Ovary (tissue), 9 donors: ENCODE data around the gene MSI2. TPM values are rescaled to one million over a fixed set of nuclear protein-coding genes. Genes with fewer than 3 reads are reported as not detected.
A peak's percentile ranks its signal among the peaks of the same experiment; 100 is the strongest.

Experiments used
- DNase-seq, 5 donors: peaks; one replicate each; pipeline ENCODE4 v3.0.0-alpha.2; 2019 to 2020
- H3K27ac ChIP-seq, 2 donors: fragments of 200-600 bp; one replicate each; pipeline versions ENCODE4 v1.5.1 to v1.8.0; 2019 to 2022
- H3K27me3 ChIP-seq: fragments of 200-600 bp; one replicate; pipeline ENCODE4 v1.8.0; 2022
- H3K36me3 ChIP-seq: fragments of 200-600 bp; sonication (generic); one replicate; pipeline ENCODE4 v1.5.1; 2019
- H3K4me1 ChIP-seq: one replicate; pipeline ENCODE4 v1.8.1; 2013; ENCODE audit warnings: mild to moderate bottlenecking, moderate library complexity; ENCODE audit not compliant: insufficient read depth
- H3K4me3 ChIP-seq: fragments of 200-600 bp; sonication (generic); one replicate; pipeline ENCODE4 v1.5.1; 2017
- H3K9me3 ChIP-seq, 2 donors: fragments of 200-600 bp in 1 of 2; sonication (generic) in 1 of 2; one replicate each; pipeline versions ENCODE4 v1.5.1 to v1.8.1; 2013 to 2019; ENCODE audit warnings: mild to moderate bottlenecking in 1 of 2, moderate library complexity in 1 of 2
- EP300 ChIP-seq: sonication (generic); formaldehyde crosslinking; IDR thresholded peaks from one replicate; pipeline ENCODE4 v1.6.1; 2017; ENCODE audit warnings: antibody characterized with exemption
- POLR2A ChIP-seq: fragments of 450-650 bp; IDR thresholded peaks from one replicate; pipeline ENCODE4 v1.6.1; 2017; ENCODE audit warnings: antibody characterized with exemption, mild to moderate bottlenecking, moderate library complexity
- WGBS, 3 donors: extraction: QIAGEN DNeasy Blood & Tissue Kit in 1 of 3; methylation state at CpG; one replicate each; pipeline versions ENCODE4 v1.1.5 to v1.1.7; 2013 to 2017; 5-methylcytosine and 5-hydroxymethylcytosine counted together
- intact Hi-C, 4 donors: fragments of 100-400 bp; cut with DNase I; formaldehyde crosslinking; loops; one replicate each; pipeline versions ENCODE4 v1.11.0 to v1.15.1; 2022 to 2023
- polyA plus RNA-seq, 2 donors: library from polyadenylated mRNA; stranded (reverse); fragments of 200-250 nt in 1 of 2; fragments of 350-450 nt in 1 of 2; fragmentation: Illumina TruSeq in 1 of 2; extraction: RNeasy Lipid Tissue Mini Kit (QIAGEN cat#74804) in 1 of 2; gene quantifications; one replicate each; pipeline ENCODE4 v1.2.3, GENCODE V29; 2013 to 2014
- total RNA-seq, 7 donors: library from RNA; depleted of rRNA in 2 of 7; stranded (reverse); fragments of >200 nt in 2 of 7; fragmentation: NEBNext Ultra II Directional in 3 of 7; extraction: Animal tissue kit (Norgen Biotek cat#: 25700) in 3 of 7; gene quantifications; one replicate each; pipeline versions ENCODE4 v1.1.0 to v1.2.4, GENCODE V29; 2016 to 2023
- TF ChIP-seq, protein P1 (sequence below), 3 donors: fragments of 450-650 bp in 2 of 3; fragments of 200-600 bp in 1 of 3; IDR thresholded peaks; one replicate each; pipeline versions ENCODE4 v1.5.1 to v1.8.0; 2016 to 2022; ENCODE audit warnings: antibody characterized with exemption in 3 of 3, mild to moderate bottlenecking in 1 of 3
- donor health status: DM: no; HTN: no; CAD: no; lungs with moderate emphysema.
- donor health status: DM: no; HTN: no; CAD: no.
- donor health status: Bipolar disorder and iron deficiency.
- donor health status: DM: yes; HTN: yes; CAD: no.
- donor health status: DM: no; HTN: no; CAD: no.
- donor health status: DM: yes; HTN: yes; CAD: no.

The MSI2 gene
- total and polyA plus RNA-seq, 9 donors = 43.1 to 199 (median 120) TPM

DNA sequence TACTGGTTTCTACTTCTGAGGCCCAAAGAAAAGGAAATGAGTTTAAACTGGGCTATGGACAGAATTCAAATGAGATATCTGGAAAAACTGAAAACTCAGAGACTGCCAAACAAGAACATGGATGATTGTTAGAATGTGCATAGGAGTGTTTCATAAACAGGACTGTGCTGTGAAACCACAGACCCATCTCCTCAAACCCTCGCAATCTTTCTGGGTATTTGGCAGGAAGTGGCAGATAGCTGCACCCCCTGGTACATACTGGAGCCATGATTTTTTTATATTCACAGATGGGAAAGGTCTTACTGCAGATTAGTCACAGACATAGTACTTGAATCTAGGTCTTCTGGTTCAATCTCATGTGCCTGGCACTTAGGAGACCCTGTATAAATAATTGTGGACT lies 343.8 kb downstream of the MSI2 start:
- H3K4me3 ChIP-seq = no peak overlapping the region
- H3K27ac ChIP-seq = peak overlapping the region; percentile 5 to 31
- peaks cover 11% of the 10 kb centered on the region for H3K4me1 ChIP-seq
- no peaks in the 10 kb centered on the region for H3K36me3 ChIP-seq
- H3K27me3 ChIP-seq = no peaks in the 10 kb centered on the region
- WGBS, 3 donors = 10 to 28% (median 15%) methylated on average over 1 of the region's 1 CpG
- no peaks in the 10 kb centered on the region for H3K9me3 ChIP-seq
- DNase-seq = no peak
- TF ChIP-seq POLR2A = no peak
- TF ChIP-seq EP300 = no peak
- TF ChIP-seq, protein P1, sequence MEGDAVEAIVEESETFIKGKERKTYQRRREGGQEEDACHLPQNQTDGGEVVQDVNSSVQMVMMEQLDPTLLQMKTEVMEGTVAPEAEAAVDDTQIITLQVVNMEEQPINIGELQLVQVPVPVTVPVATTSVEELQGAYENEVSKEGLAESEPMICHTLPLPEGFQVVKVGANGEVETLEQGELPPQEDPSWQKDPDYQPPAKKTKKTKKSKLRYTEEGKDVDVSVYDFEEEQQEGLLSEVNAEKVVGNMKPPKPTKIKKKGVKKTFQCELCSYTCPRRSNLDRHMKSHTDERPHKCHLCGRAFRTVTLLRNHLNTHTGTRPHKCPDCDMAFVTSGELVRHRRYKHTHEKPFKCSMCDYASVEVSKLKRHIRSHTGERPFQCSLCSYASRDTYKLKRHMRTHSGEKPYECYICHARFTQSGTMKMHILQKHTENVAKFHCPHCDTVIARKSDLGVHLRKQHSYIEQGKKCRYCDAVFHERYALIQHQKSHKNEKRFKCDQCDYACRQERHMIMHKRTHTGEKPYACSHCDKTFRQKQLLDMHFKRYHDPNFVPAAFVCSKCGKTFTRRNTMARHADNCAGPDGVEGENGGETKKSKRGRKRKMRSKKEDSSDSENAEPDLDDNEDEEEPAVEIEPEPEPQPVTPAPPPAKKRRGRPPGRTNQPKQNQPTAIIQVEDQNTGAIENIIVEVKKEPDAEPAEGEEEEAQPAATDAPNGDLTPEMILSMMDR (IDR thresholded peaks at IDR 0.05) = no peak
- intact Hi-C loops = loop anchor here in 1 of 4 donors (10.0 kb wide), 2 partner anchors 145 to 355 kb away; partner anchors contain the start of gene CCDC182

DNA sequence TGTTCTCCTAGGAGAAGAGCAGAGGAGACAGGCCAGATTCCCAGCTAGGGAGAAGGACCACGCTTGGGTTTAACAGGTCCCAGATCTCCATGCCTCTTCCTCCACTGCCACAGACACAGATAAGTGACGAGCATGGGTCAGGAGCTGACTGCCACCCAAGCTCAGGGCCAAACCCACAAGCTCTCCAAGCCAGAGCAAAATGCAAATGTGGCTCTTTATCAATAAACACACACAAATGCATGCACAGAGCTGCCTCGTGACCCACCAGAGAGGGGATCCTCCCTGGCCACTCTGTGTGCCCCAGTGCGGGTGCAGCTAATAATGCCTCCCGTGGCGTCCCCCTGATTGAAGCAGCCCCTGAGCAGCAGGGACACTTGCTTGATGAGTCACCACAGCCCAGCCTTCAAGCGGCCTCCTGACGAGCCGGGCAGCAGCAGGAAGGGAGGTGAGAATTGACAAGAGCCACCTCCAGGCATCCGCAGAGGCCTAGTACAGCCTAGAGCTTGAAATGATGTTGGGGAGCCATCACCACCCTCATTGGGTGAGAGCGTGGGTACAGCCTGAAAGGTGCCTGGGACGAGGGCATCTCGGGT lies 344.9 kb downstream of the MSI2 start:
- H3K27ac ChIP-seq = no peak overlapping the region
- peaks cover 20% of the 10 kb centered on the region for H3K4me1 ChIP-seq
- H3K36me3 ChIP-seq = no peaks in the 10 kb centered on the region
- WGBS, 3 donors = 96 to 97% (median 96%) methylated on average over 13 of the region's 13 CpGs
- H3K27me3 ChIP-seq = no peaks in the 10 kb centered on the region
- DNase-seq = no peak
- no peaks in the 10 kb centered on the region for H3K9me3 ChIP-seq
- intact Hi-C loops = loop anchor here in 1 of 4 donors (10.0 kb wide), 2 partner anchors 144 to 356 kb away; partner anchors contain the start of gene CCDC182
- TF ChIP-seq EP300 (no peak), POLR2A (no peak)
- TF ChIP-seq, protein P1 (IDR thresholded peaks at IDR 0.05) = no peak
- no peak overlapping the region for H3K4me3 ChIP-seq

DNA sequence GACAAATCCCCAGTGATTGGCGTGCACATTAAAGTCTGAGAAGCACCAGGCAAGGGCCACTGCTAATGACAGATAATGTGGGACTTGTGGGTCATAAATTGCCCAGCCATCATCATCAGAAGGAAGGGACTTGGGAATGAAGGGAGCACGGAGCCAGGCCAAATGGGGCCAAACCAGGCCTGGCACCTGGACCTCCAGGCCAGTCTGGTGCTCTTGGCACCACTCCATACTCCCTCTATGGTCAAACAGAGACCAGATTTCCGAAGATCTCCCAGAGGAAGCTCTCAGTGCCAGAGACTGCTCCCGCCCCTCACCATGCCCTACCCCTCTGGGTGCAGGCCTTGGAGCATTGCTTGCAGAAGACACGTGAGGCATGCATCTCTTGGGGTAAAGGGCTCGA lies 346.6 kb downstream of the MSI2 start:
- 94 to 97% (median 97%) methylated on average over 6 of the region's 6 CpGs for WGBS, 3 donors
- intact Hi-C loops = loop anchor here in 1 of 4 donors (10.0 kb wide), 2 partner anchors 142 to 358 kb away; partner anchors contain the start of gene CCDC182
- Histone ChIP-seq H3K36me3 (no peaks in the 10 kb centered on the region), H3K9me3 (no peaks in the 10 kb centered on the region), H3K4me3 (no peak overlapping the region), H3K27me3 (no peaks in the 10 kb centered on the region), H3K4me1 (peaks cover 20% of the 10 kb centered on the region), H3K27ac (no peak overlapping the region)
- no peak for DNase-seq
- TF ChIP-seq EP300 (no peak), POLR2A (no peak)
- TF ChIP-seq, protein P1 (IDR thresholded peaks at IDR 0.05) = no peak

DNA sequence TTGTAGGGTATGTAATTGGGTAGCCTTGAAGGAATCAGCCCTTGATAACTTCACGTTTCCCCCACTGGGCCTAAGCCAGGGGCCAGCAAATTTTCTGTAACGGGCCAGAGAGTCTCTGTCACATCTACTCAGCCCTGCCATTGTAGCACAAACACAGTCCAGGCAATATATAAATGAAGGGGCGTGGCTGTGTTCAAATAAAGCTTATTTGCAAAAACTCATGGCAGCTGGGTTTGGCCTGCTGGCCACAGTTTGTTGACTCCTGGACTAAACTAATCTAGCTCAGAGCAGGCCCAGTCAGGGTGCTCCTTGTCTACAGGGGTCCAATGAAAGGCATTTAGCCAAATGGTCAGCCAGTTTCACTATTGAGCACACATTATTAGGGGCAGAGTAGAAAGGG lies 347.2 kb downstream of the MSI2 start:
- Histone ChIP-seq H3K4me1 (peaks cover 20% of the 10 kb centered on the region), H3K4me3 (no peak overlapping the region), H3K36me3 (no peaks in the 10 kb centered on the region), H3K9me3 (no peaks in the 10 kb centered on the region), H3K27me3 (no peaks in the 10 kb centered on the region), H3K27ac (peak overlapping the region; percentile 63 to 72)
- no peak for DNase-seq
- TF ChIP-seq POLR2A = no peak
- no peak for TF ChIP-seq EP300
- TF ChIP-seq, protein P1 (IDR thresholded peaks at IDR 0.05) = no peak
- 71 to 88% (median 82%) methylated on average over 3 of the region's 3 CpGs for WGBS, 3 donors
- intact Hi-C loops = loop anchor here in 1 of 4 donors (10.0 kb wide), 2 partner anchors 141 to 359 kb away; partner anchors contain the start of gene CCDC182
